Tibial artery (tissue), 4 donors: Measurements from ENCODE around the gene HOXA3.

Experiments
- DNase-seq, 2 donors: peaks; one replicate each; pipeline ENCODE4 v3.0.0-alpha.2; 2019
- H3K27ac ChIP-seq, 2 donors: fragments of 200-600 bp; sonication (generic) in 1 of 2; 1 replicate in 1 of 2; 2 replicates in 1 of 2; pipeline ENCODE4 v1.5.1; 2018 to 2019; ENCODE audit warnings: mild to moderate bottlenecking in 1 of 2
- H3K27me3 ChIP-seq, 2 donors: fragments of 200-600 bp; sonication (generic) in 1 of 2; one replicate each; pipeline versions ENCODE4 v1.5.1 to v1.6.0; 2016 to 2019
- H3K36me3 ChIP-seq, 3 donors: fragments of 200-600 bp; sonication (generic) in 2 of 3; one replicate each; pipeline ENCODE4 v1.5.1; 2016 to 2019; ENCODE audit warnings: mild to moderate bottlenecking in 2 of 3
- H3K4me1 ChIP-seq, 4 donors: fragments of 200-600 bp; sonication (generic) in 2 of 4; 1 replicate in 3 of 4; 2 replicates in 1 of 4; pipeline ENCODE4 v1.5.1; 2016 to 2019
- H3K4me3 ChIP-seq, 2 donors: fragments of 200-600 bp; sonication (generic) in 1 of 2; 1 replicate in 1 of 2; 2 replicates in 1 of 2; pipeline ENCODE4 v1.5.1; 2018 to 2019; ENCODE audit warnings: mild to moderate bottlenecking in 2 of 2
- H3K9me3 ChIP-seq, 3 donors: fragments of 200-600 bp; sonication (generic) in 1 of 3; one replicate each; pipeline ENCODE4 v1.5.1; 2016 to 2019
- CTCF ChIP-seq, 2 experiments: fragments of 200-600 bp in 1 of 2; fragments of 450-650 bp in 1 of 2; IDR thresholded peaks; one replicate each; pipeline ENCODE4 v1.5.1; 2017 to 2019; ENCODE audit warnings: antibody characterized with exemption in 2 of 2, mild to moderate bottlenecking in 1 of 2, moderate library complexity in 1 of 2
- intact Hi-C: fragments of 100-400 bp; cut with DNase I; formaldehyde crosslinking; loops from one replicate; pipeline ENCODE4 v1.15.0; 2023; ENCODE audit warnings: low total_unique reads

The HOXA3 gene

DNA sequence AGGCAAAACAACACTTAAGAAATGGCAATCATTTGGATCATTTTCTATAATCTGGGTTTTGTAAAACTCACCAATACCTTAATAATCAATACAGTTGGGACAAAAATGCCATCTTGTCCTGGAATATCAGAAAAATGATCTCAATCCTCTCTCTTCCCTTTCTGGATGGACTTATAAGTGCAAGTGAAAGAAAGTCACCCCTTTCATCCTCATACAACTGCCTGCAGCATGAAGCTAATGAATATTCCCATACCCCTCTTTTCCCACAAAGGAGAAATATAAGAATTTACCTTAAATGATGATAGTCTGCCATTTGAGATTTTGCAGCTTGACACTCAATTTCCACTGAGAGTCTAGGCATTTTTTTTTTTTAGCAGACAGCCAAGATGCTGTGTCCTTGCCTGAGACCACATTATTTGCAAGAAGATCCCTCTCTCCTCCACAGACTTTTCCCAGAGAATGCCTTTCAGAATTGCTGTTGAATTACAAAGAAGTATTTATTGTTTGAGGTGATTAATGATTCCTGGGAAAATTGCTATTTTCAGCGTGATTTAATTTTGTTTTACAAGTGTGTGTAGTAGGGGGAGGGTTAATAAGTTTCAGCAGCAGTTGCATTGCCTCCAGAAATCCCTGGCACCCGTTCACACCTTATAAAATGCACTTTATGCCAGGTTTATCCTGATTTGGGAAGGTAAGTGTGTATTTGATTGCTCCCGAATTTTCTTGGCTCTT, 25.6 kb downstream of the HOXA3 start:
- peaks cover 4 to 7% (median 6%) of the 10 kb centered on the region in 3 donors for H3K36me3 ChIP-seq
- no peaks in the 10 kb centered on the region for H3K27me3 ChIP-seq
- intact Hi-C loops = no loop called here
- no peak for DNase-seq
- peaks cover 0 to 20% (median 12%) of the 10 kb centered on the region in 4 donors for H3K4me1 ChIP-seq
- H3K9me3 ChIP-seq = no peaks in the 10 kb centered on the region
- no peak overlapping the region for H3K27ac ChIP-seq
- H3K4me3 ChIP-seq = no peak overlapping the region
- TF ChIP-seq CTCF (IDR thresholded peaks at IDR 0.05) = no peak

DNA sequence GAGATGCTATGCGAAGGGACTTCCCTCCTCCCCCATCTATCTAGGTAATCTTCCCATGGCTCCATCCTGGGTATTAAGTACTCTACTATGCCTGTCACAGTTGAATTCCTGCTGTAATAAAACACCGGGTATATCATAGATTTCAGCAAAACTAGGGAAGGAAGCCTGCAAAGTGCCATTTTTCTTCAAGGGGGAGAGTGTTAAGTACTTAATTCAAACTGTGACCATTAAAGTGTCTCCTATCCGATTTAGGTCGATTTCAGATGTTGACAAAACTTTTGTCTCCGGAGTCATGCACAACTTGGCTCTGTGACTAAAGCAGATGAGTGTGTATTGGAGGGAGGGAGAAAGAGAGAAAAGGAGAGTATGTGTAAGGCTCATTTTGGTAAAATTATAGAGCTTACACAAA, 26.4 kb downstream of the HOXA3 start:
- TF ChIP-seq CTCF (IDR thresholded peaks at IDR 0.05) = no peak

DNA sequence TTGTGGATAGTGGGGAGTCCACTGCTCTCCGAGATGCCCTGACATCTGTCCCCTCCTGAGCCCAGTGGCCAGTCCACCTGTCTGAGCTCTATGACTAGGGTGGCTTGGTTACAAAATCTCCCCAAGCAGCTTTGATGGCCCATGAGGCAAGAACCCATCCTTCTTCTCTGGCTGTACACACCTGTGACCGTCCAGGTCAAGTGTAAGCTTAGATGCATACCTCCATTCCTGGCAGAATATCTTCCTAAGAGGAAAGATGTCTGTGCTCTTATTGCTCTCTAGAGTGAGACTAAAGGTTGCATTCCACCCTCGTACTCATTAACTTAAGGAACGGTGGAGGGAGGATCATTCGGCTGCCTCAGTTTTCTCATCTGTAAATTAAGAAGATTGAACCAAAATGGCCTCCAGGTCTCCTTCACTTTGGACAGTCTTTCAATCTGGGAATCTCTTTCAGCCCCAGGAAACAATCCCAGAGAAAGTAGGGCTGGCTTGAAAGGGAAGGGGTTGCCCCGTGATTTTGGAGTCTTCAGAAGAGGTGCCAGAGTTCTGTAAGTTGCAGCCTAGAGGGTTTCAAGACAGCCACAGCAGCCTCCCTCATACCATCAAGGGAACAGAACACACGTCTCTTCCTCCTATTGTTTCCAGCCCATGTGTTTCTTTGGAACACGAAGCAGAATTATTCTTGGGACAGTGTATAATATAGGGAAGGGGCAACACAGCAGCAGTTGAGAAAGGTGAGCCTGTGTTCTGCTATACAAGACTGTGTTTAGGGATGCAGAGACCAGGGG, 27.3 kb downstream of the HOXA3 start:
- H3K36me3 ChIP-seq = peaks cover 4 to 10% (median 7%) of the 10 kb centered on the region in 3 donors
- H3K4me1 ChIP-seq = peaks cover 0 to 24% (median 12%) of the 10 kb centered on the region in 4 donors
- intact Hi-C loops = no loop called here
- no peaks in the 10 kb centered on the region for H3K9me3 ChIP-seq
- no peak overlapping the region for H3K27ac ChIP-seq
- TF ChIP-seq CTCF (IDR thresholded peaks at IDR 0.05) = no peak
- no peak overlapping the region for H3K4me3 ChIP-seq
- no peaks in the 10 kb centered on the region for H3K27me3 ChIP-seq
- DNase-seq = no peak

More for the DNA sequence above, 26.4 kb downstream of the HOXA3 start:
- Histone ChIP-seq H3K27ac (no peak overlapping the region), H3K4me3 (no peak overlapping the region), H3K36me3 (peaks cover 4 to 10% (median 7%) of the 10 kb centered on the region in 3 donors), H3K9me3 (no peaks in the 10 kb centered on the region), H3K4me1 (peaks cover 0 to 16% (median 5%) of the 10 kb centered on the region in 4 donors), H3K27me3 (no peaks in the 10 kb centered on the region)
- intact Hi-C loops = no loop called here
- DNase-seq = no peak

- Histone ChIP-seq H3K4me3 (no peak overlapping the region), H3K27ac (no peak overlapping the region), H3K9me3 (no peaks in the 10 kb centered on the region), H3K4me1 (peaks cover 0 to 17% (median 8%) of the 10 kb centered on the region in 4 donors), H3K36me3 (peaks cover 4 to 10% (median 7%) of the 10 kb centered on the region in 3 donors), H3K27me3 (no peaks in the 10 kb centered on the region)
- TF ChIP-seq CTCF (IDR thresholded peaks at IDR 0.05) = no peak
- intact Hi-C loops = no loop called here
- DNase-seq = no peak
These were observed 28.1 kb downstream of the HOXA3 start for GRCh38 chr7:27124096-27124901.

- TF ChIP-seq CTCF (IDR thresholded peaks at IDR 0.05) = no peak
- no peaks in the 10 kb centered on the region for H3K9me3 ChIP-seq
- peaks cover 4 to 10% (median 7%) of the 10 kb centered on the region in 3 donors for H3K36me3 ChIP-seq
- no peak overlapping the region for H3K27ac ChIP-seq
- H3K27me3 ChIP-seq = no peaks in the 10 kb centered on the region
- H3K4me1 ChIP-seq = peaks cover 0 to 15% (median 8%) of the 10 kb centered on the region in 4 donors
- DNase-seq = no peak
- no peak overlapping the region for H3K4me3 ChIP-seq
- intact Hi-C loops = no loop called here
These were observed 28.8 kb downstream of the HOXA3 start for GRCh38 chr7:27123477-27124053.
